ENCODE results near the gene C4orf50.

C4orf50 gene

GRCh38 chr4:5851637-5852301 lies 166.5 kb downstream of the C4orf50 start:
- no peak for DNase-seq
